ENCODE measurements around the gene PTPRN2.

The PTPRN2 gene

DNA sequence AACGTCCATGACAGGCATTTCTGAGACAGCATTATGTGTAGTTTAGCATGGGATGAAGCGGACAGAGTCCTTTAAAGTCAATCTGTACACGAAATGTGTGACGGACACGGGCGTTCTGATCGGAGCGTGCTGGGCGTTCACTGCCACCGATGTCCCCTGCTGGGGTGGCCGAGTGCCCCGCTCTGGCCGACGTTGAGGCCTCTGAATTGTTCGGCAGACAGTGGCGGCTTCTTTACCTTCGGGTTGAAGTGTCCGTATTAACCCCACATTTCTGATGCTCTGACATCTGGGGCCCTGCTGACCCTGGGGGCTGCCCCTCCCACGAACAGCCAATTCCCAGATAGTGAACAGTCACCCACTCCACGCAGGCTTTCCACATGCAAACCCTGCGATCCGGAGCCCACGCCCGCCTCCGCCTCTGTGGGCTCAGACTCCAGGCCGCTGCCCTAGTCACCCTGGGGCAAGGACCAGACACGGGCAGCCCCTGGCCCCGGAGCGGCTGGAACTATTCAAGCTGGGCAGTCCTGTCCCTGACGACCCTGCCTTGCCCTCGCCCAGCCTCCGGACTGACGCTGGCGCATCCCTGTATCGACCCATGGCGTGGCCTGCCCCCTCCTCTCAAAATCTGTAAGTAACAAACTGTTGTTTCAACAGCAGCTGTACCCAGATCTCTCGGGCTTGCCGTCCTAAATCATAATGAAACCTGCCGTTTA, 445.7 kb downstream of the PTPRN2 start:
- no peak for DNase-seq

DNA sequence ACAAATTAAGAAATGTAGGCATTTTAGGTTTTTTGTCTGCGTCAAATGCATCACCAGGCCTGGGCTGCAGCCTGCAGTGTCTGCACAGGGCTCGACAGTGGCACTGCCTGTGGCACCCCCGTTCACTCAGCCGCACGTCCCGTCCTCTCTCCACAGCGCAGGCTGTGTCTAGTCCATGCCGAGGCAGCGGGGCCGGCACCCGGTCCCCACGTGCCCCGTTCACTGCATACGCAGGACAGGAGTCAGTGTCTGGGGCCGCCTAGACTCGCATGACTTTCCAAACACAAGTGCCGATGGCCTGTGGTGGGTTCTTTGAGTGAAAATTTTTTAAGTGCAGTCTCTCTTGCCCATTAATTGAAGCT, 446.4 kb downstream of the PTPRN2 start:
- DNase-seq, result no peak

DNA sequence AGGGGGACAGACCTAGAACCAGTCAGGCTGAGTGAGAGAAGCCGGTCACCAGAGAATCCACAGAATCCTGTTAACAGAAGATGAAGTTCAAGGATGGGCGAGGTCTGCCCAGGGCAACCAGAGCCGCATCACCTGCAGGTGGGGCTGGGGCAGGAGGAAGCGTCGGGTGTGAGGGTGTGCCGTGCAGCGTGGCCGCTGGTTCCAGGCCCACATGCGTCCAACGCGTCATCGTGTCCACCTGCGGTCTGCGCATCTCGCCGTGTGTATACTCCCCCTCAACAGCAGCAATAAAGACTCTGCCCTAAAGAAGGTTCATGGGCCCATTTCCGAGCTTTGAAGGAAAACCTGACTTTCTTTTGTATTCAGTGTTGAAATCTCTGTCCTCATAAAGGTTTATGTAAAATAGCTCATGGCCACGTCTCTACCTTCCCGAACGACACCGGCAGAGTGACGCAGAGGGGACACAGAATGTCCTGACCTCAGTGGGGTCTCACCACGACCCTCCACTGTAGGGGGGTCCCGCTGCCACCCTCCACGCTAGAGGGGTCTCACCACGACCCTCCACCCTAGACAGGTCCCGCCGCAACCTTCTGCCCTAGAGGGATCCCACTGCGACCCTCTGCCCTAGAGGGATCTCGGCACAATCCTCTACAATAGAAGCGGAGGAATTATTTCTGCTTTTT, 446.9 kb downstream of the PTPRN2 start:
- no peak for DNase-seq

DNA sequence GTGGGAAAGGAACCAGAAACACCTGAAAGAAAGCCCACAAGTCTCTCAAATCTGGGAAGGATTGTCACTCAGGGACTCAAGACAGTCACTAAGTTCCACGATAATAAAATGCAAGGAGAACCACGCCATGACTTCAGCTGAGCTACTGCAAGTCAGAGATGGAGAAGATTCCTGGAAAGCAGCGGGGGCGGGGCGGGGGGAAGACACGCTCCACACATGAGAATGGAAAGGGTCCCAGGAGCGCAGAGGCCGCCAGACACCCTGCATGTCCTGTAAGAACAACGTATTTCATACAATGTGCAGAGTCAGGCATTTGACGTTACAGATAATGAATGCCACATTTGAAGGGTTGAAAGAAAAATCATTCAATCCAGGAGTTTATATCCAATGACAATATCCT, 448.1 kb downstream of the PTPRN2 start:
- no peak for DNase-seq

DNA sequence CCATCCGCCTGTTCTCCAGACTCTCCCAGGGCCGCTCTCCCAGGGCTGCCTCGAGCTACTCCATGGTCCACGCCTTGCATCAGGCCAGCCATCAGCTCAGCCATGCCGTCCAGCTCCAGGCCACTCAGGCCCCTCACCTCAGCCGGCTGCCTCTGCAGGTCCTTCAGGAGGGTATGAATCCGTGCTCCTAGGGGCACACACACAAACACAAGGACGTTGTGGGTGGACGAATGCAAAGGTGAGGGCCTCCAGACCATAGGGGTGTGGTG, 449.4 kb downstream of the PTPRN2 start:
- DNase-seq, result no peak

DNA sequence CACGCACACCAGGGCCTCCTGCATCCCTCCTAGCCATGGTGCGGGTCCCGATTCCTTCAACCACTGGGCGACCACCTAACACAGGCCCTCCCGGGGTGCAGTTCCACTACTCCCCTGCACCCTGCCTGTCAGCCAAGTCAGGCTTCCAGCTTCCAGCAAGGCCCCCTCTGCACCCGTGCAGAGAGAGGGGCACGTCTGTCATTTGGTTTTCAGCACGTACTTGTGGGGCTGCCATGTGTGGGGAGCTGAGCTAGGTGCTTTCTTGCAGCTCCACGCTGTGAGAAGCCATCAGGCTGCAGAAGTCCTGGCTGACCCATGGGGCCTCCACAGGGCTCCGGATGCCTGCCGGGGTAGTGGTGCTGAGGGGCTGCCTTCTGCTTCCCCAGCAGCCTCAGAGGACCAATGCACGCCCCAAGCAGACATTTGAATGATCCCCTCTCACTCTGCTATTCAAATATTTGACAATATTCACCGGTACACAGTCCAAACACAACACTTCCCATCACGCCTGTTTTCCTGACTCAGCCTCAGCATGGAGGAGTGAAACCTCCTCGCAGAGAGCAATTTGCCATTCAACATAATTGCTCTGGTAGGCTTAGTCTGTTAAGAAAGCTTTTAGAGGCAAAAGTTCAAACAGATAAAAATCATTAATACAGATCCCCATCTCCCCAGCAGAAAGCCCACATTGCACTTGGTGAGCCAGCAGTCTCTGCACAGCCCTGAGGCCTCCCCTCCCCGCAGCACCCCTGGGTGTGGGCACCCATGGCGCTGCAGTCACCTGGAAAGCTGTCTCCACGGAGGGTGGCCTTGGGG, 449.9 kb downstream of the PTPRN2 start:
- no peak for DNase-seq

DNA sequence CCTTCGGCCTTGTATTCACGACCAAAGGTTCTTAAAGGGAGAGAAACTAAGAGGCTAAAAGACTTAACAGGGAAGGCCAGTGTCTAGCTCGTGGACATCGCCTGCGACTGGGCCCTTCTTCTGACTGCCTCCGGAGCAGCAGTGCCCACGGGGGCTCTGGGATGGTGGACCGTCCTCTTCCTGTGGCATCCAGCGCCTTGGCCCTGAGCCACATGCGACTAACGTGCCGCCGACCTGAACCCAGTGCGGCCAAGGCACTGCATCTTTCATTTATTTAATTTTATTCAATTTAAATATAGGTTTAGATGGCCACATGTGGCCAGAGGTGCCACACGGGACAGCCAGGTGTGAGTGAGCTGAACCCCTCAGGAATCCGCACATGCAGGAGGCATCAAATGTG, 451.7 kb downstream of the PTPRN2 start:
- no peak for DNase-seq

DNA sequence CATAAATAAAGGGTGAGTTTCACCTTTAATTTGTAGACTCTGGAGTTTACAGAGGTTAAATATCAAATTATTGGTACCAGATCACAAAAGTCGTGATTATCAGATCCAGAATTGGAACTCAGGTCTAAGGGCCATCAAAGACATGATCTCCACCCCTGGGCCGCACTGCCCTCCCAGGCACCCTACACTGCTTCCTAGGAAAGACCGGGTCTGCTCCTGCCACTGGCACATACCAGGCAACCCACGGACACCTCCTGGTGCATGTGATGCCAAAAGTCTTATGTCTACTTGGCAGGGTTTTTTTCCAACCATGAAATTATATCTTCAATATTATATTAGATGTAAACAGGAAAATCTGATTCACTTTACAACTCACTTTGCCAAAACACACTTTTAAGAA, 452.8 kb downstream of the PTPRN2 start:
- DNase-seq, result no peak

DNA sequence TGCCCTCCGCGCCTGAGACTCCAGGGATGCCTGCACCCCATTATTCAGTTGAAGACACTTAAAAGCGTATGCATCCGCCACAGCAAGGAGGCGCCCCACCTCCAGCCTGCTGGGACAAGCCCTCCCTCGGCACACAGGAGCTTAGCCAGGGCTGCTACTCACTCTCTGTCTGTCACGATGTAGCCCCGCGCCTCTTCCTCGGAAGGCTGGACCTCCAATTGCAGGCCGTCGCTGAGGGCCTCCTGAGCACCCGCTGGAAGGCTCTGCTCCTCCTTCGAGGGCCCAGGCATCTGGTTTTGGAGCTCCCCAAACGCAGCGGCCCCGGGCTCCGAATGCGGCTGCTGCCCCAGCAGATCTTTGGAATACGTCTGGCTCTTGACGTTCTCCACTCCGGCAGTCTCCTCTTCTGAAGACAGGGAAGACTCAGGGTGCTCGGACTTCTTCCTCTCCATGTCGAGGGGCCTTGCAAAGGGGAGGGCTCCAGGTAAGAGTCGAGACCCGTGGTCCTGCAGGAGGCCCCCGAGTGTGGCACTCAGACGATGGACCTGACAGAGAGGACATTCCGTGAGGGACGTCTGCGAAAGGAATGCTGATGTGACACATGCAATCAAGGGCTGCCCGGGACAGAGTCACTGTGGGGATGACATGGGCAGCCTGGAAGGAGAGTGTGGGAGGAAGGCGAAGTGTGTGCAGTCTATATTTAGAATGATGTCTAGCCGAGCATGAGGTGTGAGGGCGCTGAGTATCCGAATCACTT, 453.9 kb downstream of the PTPRN2 start:
- DNase-seq, result no peak

DNA sequence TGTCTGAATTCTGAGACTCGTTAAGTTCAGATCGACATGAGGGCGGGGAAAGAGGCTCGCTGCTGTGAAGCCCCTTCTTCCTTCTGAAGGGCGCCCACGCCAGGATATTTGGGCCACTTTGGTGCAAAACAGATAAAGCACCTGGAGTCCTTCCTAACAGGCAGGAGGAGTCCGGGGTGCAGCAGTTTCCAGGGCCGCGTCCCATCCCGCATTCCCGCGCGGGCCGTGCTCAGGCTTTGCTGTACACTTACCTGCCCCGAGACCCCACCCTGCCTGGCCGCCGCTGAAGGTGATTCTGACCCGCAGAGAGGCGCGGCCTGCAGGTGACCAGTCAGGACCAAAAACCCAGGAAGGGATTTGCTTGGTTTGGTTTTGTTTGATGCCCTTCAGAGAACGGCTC, 454.6 kb downstream of the PTPRN2 start:
- DNase-seq, result no peak

DNA sequence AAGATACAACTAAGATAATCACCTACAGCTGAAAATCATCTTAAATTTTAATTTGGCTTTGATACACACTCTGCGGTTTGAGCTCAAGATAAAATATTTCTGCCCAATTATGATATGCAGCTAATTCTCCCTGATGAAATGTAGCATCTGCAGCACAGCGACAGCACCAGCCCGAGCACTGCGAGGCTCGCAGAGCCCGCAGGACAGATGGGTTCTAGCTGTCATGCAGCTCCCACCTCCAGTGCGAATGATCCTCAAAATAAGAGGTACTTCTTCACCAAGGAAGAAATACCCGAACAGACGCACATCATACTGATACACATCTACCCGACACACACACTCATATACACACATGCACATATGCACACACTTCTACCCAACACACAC, 457.6 kb downstream of the PTPRN2 start:
- DNase-seq, result no peak

DNA sequence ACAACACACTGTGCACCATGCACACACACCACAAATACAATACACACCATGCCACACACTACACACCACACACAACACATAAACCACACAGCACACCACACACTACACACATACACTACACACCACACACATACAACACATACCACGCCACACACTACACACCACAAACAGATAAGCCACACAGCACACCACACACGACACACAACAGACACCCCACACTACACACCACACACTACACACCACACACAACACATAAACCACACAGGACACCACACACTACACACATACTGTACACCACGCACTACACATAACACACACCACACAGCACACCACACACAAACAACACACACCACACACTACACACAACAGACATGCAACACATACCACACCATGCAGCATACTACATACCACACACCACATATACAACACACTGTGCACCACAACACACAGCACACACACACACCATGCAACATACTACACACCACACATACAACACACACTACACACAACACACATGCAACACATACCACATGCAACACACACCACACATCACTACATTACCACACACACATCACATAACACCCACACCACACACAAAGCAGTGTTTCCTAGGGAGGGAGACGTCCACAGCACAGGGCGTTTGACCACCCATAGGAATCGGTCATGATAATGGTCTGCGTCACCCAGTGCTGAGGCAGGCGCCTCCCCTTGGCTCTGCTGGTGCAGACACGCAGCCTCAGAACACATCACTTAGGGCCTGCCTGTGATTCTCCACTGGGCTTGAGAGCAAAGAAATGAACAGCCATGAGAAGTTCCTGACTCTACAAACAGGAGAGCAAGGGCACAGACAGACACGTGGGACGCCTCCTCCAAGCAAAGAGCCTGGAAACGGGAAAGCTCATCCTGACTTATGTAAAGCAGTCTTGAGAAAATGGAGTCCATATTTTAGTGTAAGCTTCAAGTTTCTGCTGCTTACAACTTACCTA, 458.3 kb downstream of the PTPRN2 start:
- no peak for DNase-seq

DNA sequence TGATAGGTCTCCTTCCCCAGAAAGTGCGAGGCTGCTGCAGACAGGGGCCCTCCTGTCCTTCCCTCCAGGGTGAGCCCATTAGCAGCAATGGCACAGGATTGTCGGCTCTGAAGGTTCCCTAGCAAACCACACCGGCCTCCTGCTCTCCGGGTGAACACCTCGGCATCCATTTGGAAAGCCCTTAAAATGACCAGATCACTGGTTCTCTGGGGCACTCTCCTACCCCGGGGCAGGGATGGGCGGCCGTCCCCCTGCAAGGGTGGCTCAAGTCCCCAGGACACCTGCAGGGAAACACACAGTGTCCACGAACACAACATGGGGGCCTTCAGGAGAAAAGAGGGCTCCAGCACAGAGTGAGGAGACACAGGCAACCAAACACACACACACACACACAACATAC, 459.1 kb downstream of the PTPRN2 start:
- DNase-seq, result no peak

DNA sequence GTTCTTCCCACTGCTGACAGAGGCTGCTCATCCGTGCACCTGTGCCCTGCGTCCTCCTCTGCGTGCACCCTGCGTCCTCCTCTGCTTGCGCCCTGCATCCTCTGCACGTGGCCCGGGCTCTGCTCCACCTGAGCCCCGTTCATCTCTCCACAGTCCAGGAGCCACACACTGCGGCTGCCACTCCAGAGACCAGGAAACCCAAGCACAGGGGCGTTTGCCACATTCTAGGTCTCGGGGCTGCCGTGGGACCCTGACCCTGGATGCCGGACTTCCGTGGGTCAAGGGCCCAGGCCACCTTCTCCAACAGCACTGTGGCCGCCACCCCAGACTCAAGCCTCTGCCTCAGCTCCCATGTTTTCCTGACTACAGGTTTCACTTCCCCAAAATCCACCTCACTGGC, 460.4 kb downstream of the PTPRN2 start:
- DNase-seq, result no peak

DNA sequence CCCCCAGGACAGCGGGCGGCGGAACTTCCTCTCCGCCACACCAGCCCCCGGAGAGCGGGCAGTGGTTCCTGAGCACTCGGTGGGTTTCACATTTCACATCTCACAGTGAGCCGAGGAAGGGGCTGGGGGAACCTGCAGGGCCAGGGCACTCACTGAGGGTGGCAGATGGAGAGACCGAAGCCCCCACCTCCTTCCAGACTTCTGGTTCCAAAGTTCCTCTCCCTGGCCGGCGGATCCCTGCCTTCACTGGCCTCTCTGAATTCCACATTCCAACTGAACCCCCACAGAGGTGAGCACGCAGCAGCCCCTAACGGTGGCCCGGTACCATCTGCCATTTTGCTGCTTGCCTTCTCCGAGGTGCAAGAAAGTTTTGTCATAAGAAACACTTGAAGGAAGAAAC, 461.0 kb downstream of the PTPRN2 start:
- DNase-seq, result no peak

DNA sequence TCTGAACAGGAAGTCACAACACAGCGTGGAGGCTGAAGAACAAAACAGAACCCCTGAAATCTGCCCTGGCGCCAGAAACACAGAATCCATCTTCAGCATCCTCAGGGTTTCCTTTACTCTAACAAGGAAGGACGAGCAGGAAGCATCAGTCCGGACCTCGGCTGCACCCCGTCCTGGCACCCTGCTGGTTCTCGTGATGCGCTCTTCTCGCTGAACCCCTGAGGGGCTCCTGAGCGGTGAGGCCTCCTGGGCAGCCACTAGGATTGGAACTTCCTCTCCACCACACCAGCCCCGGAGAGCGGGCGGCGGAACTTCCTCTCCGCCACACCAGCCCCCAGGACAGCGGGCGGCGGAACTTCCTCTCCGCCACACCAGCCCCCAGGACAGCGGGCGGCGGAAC, 461.9 kb downstream of the PTPRN2 start:
- DNase-seq, result no peak

DNA sequence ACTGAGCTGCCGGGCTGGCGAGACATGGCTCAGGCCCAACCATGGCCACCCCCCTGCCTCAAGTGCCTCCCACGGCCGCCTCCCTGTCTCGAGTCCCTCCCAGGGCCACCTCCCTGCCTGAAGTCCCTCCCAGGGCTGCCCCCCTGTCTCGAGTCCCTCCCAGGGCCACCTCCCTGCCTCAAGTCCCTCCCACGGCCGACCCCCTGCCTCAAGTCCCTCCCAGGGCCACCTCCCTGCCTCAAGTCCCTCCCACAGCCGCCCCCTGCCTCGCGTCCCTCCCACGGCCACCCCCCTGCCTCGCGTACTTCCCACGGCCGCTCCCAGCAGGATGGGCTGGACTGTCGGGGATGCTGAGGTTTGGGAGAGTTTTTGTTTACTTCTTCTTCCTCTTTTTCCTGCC, 462.5 kb downstream of the PTPRN2 start:
- DNase-seq, result no peak

DNA sequence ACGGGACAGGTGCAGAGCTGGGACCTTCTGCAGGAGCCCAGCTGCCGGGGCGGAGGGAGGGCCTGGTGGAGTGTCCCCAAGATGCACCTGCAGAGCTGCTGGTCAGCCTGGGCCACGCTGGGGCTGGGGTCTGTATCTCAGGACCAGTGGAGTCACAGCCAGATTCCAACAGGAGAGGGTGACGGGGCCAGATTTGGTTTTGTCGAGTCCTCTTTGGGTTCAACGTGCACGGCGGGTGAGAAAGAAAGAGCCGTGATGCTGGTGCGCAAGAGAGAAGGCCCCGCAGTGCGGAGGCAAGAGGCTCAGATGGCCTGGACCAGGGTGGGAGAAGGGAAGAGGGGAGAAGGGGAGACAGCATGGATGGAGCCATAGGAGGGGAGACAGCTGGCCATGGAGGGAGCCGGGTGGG, 462.9 kb downstream of the PTPRN2 start:
- DNase-seq, result no peak

DNA sequence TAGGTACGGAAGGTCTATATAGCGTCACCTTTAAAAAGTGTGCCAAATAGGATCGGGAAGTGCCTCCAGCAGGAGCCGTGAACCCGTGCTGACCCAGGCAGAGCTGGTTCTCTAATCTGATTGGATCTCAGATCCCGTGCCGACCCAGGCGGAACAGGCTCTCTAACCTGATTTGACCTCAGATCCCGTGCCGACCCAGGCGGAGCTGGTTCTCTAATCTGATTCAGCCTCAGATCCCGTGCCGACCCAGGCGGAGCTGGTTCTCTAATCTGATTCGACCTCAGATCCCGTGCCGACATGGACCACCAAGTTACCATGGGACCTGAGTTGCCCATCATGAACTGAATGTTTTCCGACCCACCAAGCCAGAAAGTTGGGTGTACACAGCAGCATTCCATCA, 463.9 kb downstream of the PTPRN2 start:
- no peak for DNase-seq

DNA sequence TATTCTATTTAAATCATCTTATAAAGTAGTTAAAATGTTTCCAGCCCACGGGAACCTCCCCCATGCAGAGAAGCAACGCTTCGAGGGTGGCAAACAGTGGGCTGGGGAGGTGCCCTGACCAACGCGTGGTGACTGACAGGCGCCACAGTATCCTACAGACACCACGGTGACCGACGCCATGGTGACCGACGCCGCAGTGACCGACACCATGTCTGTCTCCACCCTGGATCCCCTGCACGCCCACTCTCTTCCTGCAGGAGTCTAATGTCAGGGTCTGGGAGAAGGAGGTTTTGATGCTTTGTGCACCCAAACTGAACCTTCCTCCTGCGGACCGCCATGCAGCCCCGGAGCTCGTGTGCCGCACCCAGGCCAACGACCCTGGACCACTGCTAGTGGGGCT, 464.4 kb downstream of the PTPRN2 start:
- no peak for DNase-seq

DNA sequence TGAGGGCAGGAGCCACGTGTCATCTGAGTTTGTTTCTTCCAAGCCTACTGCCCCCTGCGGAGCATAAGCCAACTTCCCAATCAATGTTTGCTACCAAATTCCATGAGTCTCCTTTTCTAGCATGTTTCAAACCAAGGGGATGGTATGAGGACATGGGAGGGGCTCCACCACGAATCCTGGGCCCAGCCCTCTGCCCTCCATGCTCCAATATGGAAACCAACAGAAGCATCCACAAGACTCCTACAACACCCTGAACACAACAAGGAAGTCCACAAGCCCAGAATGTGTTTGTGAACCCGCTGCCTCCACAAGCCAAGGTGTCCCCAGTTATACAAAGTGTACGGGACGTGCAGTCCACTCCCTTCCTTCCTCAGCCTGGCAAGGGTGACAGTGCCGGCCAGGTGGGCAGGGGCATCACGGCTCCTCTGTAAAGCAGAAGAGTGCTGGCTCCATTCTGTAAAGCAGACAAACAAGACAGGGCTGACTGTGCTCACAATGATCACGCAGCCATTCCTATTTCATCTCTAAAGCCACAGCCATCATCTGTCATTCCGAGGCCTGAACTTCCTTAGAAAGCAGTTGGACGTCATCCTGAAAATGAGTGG, 466.1 kb downstream of the PTPRN2 start:
- DNase-seq, result no peak

DNA sequence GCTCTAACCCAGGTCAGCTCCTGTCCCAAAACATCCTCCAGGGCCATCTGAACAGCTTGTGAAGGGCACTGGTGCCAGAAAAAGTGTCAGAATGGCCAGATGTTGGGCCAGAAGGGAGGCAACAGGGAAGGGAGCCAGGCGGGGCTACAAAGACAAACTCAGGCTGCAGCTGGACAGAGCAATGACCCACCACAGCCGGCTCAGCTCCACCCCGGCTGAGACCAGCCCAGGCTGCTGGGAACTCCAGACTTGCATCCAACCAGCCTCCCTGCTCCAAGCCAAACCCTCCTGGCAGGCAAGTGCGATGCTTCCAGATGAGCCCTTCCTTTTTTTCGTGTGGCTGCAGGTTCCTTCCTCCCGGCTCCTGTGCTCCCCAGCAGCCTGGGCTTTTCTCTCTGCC, 466.9 kb downstream of the PTPRN2 start:
- DNase-seq, result no peak
